Esophagus muscularis mucosa (tissue), 4 donors: Measurements from ENCODE around the gene CCDC122.

Experiments
- EP300 ChIP-seq: sonication (generic); formaldehyde crosslinking; IDR thresholded peaks from one replicate; pipeline ENCODE4 v1.6.1; 2017; ENCODE audit warnings: antibody characterized with exemption
- POLR2A ChIP-seq: fragments of 450-650 bp; IDR thresholded peaks from one replicate; pipeline ENCODE4 v1.6.1; 2017; ENCODE audit warnings: antibody characterized with exemption, moderate library complexity, mild to moderate bottlenecking, low read depth
- POLR2AphosphoS5 ChIP-seq, 2 donors: sonication (generic); formaldehyde crosslinking; IDR thresholded peaks; one replicate each; pipeline ENCODE4 v1.6.1; 2017; ENCODE audit warnings: antibody characterized with exemption in 2 of 2
- TF ChIP-seq, protein P1 (sequence below), 3 experiments: fragments of 200-600 bp in 2 of 3; fragments of 450-650 bp in 1 of 3; sonication (generic) in 2 of 3; IDR thresholded peaks; one replicate each; pipeline ENCODE4 v1.5.1; 2017 to 2019; ENCODE audit warnings: antibody characterized with exemption in 3 of 3, mild to moderate bottlenecking in 2 of 3, moderate library complexity in 1 of 3

DNA sequence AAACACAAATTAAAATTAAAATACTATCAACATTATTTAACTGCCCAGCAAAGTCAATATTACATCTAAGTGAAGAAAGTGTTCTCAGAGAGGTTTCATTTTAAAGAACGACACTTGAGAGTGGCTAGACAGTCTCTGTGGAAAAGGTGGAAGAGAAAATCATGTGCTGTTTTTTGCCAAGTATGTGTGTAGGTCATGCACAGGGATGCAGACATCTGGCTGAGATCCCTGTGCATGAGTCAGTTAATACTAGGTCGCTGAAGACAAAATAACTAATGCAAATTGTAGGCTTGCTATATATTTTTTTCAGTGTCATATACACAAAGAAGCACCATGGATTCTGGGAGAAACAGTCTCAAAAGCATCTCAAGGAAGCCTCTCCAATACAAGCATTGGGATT lies 48.5 kb downstream of the CCDC122 start:
- no peak for TF ChIP-seq EP300
- TF ChIP-seq, protein P1, sequence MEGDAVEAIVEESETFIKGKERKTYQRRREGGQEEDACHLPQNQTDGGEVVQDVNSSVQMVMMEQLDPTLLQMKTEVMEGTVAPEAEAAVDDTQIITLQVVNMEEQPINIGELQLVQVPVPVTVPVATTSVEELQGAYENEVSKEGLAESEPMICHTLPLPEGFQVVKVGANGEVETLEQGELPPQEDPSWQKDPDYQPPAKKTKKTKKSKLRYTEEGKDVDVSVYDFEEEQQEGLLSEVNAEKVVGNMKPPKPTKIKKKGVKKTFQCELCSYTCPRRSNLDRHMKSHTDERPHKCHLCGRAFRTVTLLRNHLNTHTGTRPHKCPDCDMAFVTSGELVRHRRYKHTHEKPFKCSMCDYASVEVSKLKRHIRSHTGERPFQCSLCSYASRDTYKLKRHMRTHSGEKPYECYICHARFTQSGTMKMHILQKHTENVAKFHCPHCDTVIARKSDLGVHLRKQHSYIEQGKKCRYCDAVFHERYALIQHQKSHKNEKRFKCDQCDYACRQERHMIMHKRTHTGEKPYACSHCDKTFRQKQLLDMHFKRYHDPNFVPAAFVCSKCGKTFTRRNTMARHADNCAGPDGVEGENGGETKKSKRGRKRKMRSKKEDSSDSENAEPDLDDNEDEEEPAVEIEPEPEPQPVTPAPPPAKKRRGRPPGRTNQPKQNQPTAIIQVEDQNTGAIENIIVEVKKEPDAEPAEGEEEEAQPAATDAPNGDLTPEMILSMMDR (IDR thresholded peaks at IDR 0.05): no peak
- no peak for TF ChIP-seq POLR2A
- TF ChIP-seq POLR2AphosphoS5 (IDR thresholded peaks at IDR 0.05): no peak
